B cell (primary cell): ENCODE measurements around the gene UBASH3B.

ENCODE experiments used
- EZH2 ChIP-seq: IDR thresholded peaks from 2 replicates; pipeline ENCODE4 v1.6.1; 2012; ENCODE audit warnings: borderline replicate concordance, low read depth, mild to moderate bottlenecking, moderate library complexity, low read length; ENCODE audit not compliant: insufficient read depth, poor library complexity, severe bottlenecking
- TF ChIP-seq, protein P1 (sequence below): fragments of 200-600 bp; IDR thresholded peaks from one replicate; pipeline ENCODE4 v1.8.0; 2022; ENCODE audit warnings: antibody characterized with exemption, mild to moderate bottlenecking

DNA sequence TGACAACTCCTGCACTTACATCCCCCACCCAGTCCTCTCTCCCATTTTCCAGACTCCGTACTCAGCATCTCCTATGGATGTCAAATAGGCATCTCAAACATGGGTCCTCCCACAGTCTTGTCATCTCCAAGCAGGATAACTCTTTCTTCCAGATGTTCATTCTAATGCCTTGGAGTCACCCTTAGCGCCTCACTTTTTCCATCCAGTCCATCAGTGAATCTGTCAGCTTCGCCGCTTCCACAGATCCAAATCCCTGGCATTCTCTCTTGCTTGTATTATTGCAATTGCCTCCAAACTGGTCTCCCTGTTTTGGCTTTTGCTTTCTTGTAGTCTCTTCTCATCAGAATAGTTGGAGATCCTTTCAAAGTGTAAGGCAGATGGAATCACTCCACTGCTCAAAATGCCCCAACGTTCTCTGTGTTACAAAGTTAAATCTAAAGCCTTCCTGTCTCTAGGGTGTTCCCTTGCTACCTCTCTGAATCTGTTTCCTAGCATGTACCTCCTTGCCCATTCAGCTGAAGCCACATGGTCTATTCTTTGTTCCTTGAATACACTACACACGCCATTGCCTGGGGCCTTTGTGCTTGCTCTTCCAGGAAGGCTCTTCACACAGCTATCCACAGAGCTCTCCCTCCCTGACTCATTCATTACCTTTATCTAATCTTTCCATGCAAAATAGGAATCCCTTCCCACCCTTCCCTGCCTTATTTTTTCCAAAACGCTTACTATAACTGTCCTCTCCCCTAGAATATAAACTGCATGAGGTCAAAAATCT is 64.8 kb downstream of the UBASH3B start:
- no peak for TF ChIP-seq EZH2
- TF ChIP-seq, protein P1, sequence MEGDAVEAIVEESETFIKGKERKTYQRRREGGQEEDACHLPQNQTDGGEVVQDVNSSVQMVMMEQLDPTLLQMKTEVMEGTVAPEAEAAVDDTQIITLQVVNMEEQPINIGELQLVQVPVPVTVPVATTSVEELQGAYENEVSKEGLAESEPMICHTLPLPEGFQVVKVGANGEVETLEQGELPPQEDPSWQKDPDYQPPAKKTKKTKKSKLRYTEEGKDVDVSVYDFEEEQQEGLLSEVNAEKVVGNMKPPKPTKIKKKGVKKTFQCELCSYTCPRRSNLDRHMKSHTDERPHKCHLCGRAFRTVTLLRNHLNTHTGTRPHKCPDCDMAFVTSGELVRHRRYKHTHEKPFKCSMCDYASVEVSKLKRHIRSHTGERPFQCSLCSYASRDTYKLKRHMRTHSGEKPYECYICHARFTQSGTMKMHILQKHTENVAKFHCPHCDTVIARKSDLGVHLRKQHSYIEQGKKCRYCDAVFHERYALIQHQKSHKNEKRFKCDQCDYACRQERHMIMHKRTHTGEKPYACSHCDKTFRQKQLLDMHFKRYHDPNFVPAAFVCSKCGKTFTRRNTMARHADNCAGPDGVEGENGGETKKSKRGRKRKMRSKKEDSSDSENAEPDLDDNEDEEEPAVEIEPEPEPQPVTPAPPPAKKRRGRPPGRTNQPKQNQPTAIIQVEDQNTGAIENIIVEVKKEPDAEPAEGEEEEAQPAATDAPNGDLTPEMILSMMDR = no peak
